ENCODE measurements around the gene LARP1B. TPM values are rescaled to one million over a fixed set of nuclear protein-coding genes. Genes with fewer than 3 reads are reported as not detected.

LARP1B gene
- total RNA-seq, 1 experiment from 2014 or later: 42.9 TPM

GRCh38 chr4:128123036-128123435 lies 61.9 kb downstream of the LARP1B start:
- H2BK120ac ChIP-seq (ENCODE audit: low read depth, low read length, poor library complexity, severe bottlenecking): no peak overlapping the region
- no peaks in the 10 kb centered on the region for H3K9me3 ChIP-seq (ENCODE audit: control insufficient read depth, low read depth, low read length)
- H2BK20ac ChIP-seq (ENCODE audit: low read depth, low read length, poor library complexity, severe bottlenecking): no peak overlapping the region
- H3K79me1 ChIP-seq (ENCODE audit: insufficient read depth, low read depth, low read length, poor library complexity, severe bottlenecking): no peaks in the 10 kb centered on the region
- Mint-ChIP-seq H3K4me1 (no peaks in the 10 kb centered on the region), H3K27ac (no peak overlapping the region), H3K9me3 (no peaks in the 10 kb centered on the region), H3K27me3 (ENCODE audit: low read depth) (no peaks in the 10 kb centered on the region), H3K4me3 (no peak overlapping the region), H3K36me3 (ENCODE audit: insufficient read depth in 1 of 3, low read depth in 3 of 3) (peaks cover 15 to 48% (median 44%) of the 10 kb centered on the region in 3 experiments; a peak in 6 of 7 replicates)
- no CpG with 5 or more reads among the region's 3 CpGs for WGBS (ENCODE audit: extremely low coverage, insufficient read length, low lambda C conversion rate)
- TF ChIP-seq, protein P1, sequence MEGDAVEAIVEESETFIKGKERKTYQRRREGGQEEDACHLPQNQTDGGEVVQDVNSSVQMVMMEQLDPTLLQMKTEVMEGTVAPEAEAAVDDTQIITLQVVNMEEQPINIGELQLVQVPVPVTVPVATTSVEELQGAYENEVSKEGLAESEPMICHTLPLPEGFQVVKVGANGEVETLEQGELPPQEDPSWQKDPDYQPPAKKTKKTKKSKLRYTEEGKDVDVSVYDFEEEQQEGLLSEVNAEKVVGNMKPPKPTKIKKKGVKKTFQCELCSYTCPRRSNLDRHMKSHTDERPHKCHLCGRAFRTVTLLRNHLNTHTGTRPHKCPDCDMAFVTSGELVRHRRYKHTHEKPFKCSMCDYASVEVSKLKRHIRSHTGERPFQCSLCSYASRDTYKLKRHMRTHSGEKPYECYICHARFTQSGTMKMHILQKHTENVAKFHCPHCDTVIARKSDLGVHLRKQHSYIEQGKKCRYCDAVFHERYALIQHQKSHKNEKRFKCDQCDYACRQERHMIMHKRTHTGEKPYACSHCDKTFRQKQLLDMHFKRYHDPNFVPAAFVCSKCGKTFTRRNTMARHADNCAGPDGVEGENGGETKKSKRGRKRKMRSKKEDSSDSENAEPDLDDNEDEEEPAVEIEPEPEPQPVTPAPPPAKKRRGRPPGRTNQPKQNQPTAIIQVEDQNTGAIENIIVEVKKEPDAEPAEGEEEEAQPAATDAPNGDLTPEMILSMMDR (conservative IDR thresholded peaks at IDR 0.05): no peak
- H3K79me2 ChIP-seq (ENCODE audit: insufficient read depth, low read length): no peaks in the 10 kb centered on the region
- no peak overlapping the region for H3K23ac ChIP-seq (ENCODE audit: insufficient read length, low read depth, low read length)
- no peak overlapping the region for H4K91ac ChIP-seq (ENCODE audit: insufficient read length, low read depth, low read length)
- no peak overlapping the region for H3K27ac ChIP-seq (ENCODE audit: insufficient read length, low read depth, low read length)
- no peaks in the 10 kb centered on the region for H3K4me1 ChIP-seq (ENCODE audit: insufficient read depth, low read length)
- no peaks in the 10 kb centered on the region for H3K23me2 ChIP-seq (ENCODE audit: insufficient read length, low read depth, low read length, poor library complexity, severe bottlenecking)
- H3K56ac ChIP-seq (ENCODE audit: insufficient read length, low read depth, low read length): no peak overlapping the region
- H2BK12ac ChIP-seq (ENCODE audit: insufficient read length, low read depth, low read length): no peak overlapping the region
- no peaks in the 10 kb centered on the region for H4K20me1 ChIP-seq (ENCODE audit: control insufficient read depth, insufficient read depth, insufficient read length)
- H2AK5ac ChIP-seq (ENCODE audit: insufficient read length, low read length): no peak overlapping the region
- no peaks in the 10 kb centered on the region for H3K27me3 ChIP-seq (ENCODE audit: insufficient read depth, low read length)
- H4K8ac ChIP-seq (replicated peaks; ENCODE audit: insufficient read length, low read depth, low read length): no peak overlapping the region
- no peak overlapping the region for H3K14ac ChIP-seq (ENCODE audit: insufficient read depth, low read length)
- H3K4ac ChIP-seq (ENCODE audit: low read depth, low read length): no peak overlapping the region
- no peak overlapping the region for H2BK15ac ChIP-seq (ENCODE audit: low read depth, low read length)
- no peak overlapping the region for H3K18ac ChIP-seq (ENCODE audit: insufficient read length, low read depth, low read length)
- H4K5ac ChIP-seq (ENCODE audit: insufficient read length, low read depth, low read length): no peak overlapping the region
- H2BK5ac ChIP-seq (ENCODE audit: insufficient read length, low read length): no peak overlapping the region
- no peak overlapping the region for H3T11ph ChIP-seq (ENCODE audit: low read length)
- H3K4me2 ChIP-seq (ENCODE audit: insufficient read depth, insufficient read length, low read length): no peak overlapping the region
- no peak overlapping the region for H3K9ac ChIP-seq (ENCODE audit: extremely low read depth, insufficient read length, low read length)
- H2AFZ ChIP-seq (ENCODE audit: low read length): no peak overlapping the region
- no peak for DNase-seq

Measured in H9 (cell line).